ENCODE data around the gene GLT1D1. TPM values are rescaled to one million over a fixed set of nuclear protein-coding genes. Genes with fewer than 3 reads are reported as not detected.

The GLT1D1 gene
- polyA plus RNA-seq, 1 of the 3 experiments (the other 2 are of a cell fraction), result 0.05 TPM

DNA sequence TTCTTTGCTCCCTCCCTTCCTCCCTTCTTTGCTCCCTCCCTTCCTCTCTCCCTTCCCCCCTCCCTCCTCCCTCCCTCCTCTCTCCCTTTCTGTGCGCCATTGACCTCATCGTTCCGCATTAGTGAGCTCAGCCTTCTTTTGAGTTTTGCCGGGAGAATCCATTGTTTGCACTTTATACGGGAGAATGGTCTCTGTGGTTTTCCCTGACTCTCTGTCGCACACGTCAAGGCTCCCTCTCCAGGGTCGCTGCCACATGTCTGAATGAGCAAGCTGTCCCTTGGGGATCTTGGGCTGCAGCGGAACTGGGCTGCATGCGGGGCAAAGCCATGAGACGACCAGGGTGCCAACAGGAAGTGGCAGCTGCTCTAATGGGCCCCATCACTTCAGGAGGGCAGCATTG lies 118.5 kb downstream of the GLT1D1 start:
- Histone ChIP-seq H3K79me2 (ENCODE audit: insufficient read depth) (no peaks in the 10 kb centered on the region), H3K4me2 (no peak overlapping the region), H2AFZ (ENCODE audit: low read depth) (no peak overlapping the region), H3K27me3 (ENCODE audit: insufficient read depth) (no peaks in the 10 kb centered on the region), H3K4me1 (ENCODE audit: control insufficient read depth in 1 of 2, insufficient read depth in 2 of 2, low read depth in 1 of 2, low read length in 1 of 2) (peaks cover 0 to 7% of the 10 kb centered on the region in 2 experiments; a peak in 1 of 4 replicates), H4K20me1 (ENCODE audit: insufficient read depth) (no peaks in the 10 kb centered on the region), H3K4me3 (ENCODE audit: low read depth in 2 of 2, low read length in 1 of 2) (no peak overlapping the region), H3K36me3 (replicated peaks in 1 of 2; ENCODE audit: control insufficient read depth in 1 of 2, insufficient read depth in 2 of 2, low read length in 1 of 2) (no peaks in the 10 kb centered on the region), H3K27ac (ENCODE audit: low read depth in 2 of 2, low read length in 1 of 2) (no peak overlapping the region), H3K9ac (no peak overlapping the region), H3K9me2 (no peaks in the 10 kb centered on the region), H3K9me3 (no peaks in the 10 kb centered on the region), H3F3A (replicated peaks; ENCODE audit: insufficient read depth) (no peaks in the 10 kb centered on the region)
- TF ChIP-seq, protein P1, sequence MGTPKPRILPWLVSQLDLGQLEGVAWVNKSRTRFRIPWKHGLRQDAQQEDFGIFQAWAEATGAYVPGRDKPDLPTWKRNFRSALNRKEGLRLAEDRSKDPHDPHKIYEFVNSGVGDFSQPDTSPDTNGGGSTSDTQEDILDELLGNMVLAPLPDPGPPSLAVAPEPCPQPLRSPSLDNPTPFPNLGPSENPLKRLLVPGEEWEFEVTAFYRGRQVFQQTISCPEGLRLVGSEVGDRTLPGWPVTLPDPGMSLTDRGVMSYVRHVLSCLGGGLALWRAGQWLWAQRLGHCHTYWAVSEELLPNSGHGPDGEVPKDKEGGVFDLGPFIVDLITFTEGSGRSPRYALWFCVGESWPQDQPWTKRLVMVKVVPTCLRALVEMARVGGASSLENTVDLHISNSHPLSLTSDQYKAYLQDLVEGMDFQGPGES (IDR thresholded peaks at IDR 0.05; ENCODE audit: low read depth, low read length), result no peak
- TF ChIP-seq, protein P2, sequence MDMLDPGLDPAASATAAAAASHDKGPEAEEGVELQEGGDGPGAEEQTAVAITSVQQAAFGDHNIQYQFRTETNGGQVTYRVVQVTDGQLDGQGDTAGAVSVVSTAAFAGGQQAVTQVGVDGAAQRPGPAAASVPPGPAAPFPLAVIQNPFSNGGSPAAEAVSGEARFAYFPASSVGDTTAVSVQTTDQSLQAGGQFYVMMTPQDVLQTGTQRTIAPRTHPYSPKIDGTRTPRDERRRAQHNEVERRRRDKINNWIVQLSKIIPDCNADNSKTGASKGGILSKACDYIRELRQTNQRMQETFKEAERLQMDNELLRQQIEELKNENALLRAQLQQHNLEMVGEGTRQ (IDR thresholded peaks at IDR 0.05; ENCODE audit: borderline replicate concordance, low read depth, low read length), result no peak
- TF ChIP-seq CHD2 (IDR thresholded peaks at IDR 0.05; ENCODE audit: low read length, partially characterized antibody), result no peak
- TF ChIP-seq TEAD4 (IDR thresholded peaks at IDR 0.05; ENCODE audit: borderline replicate concordance, insufficient read depth), result no peak
- no peak for DNase-seq
- ChIA-PET CTCF (no interaction called here), POLR2A (no interaction called here)
- WGBS (ENCODE audit: low lambda C conversion rate), result 65% methylated on average over 11 of the region's 11 CpGs

DNA sequence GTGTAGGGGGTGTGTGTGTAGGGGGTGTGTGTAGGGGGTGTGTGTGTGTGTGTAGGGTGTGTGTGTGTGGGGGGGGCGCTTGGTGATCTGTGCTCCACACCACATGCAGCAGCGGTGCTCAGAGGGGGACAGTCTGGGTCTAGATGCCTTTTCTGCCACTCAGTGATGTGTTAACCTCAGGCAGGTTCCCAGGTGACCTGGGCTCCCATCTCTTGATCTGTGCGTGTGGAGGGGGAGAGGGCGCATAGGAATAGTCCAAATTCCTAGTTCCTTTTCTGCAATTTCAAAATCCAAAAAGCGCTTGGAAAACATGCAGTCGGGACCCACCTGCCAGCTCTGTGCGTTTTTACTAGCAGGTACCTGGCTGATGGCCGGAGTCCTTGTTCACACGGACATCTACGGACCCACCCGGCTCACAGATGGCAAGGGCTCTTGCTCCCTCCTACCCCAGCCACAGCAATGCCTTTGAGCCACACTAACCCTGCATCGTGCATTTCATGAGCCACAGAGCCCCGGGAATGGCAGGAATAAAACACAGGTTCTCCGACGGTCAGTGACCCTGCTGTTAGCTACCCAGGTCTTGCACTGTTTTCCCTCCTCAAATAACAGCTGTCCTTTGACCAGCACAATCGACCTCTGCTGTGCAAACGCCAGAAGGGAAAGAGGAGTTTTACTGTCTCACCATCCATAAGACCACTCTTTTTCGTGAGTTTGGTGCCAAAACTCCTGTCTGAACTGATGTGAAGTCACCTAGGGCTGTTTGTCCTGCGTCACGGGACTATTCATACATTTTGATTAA lies 120.8 kb downstream of the GLT1D1 start:
- no peaks in the 10 kb centered on the region for H3F3A ChIP-seq (replicated peaks; ENCODE audit: insufficient read depth)
- no peaks in the 10 kb centered on the region for H3K9me2 ChIP-seq
- WGBS (ENCODE audit: low lambda C conversion rate), result 39% methylated on average over 20 of the region's 20 CpGs
- TF ChIP-seq RXRA (IDR thresholded peaks at IDR 0.05; ENCODE audit: borderline replicate concordance, low read depth), result no peak
- TF ChIP-seq, protein P3, sequence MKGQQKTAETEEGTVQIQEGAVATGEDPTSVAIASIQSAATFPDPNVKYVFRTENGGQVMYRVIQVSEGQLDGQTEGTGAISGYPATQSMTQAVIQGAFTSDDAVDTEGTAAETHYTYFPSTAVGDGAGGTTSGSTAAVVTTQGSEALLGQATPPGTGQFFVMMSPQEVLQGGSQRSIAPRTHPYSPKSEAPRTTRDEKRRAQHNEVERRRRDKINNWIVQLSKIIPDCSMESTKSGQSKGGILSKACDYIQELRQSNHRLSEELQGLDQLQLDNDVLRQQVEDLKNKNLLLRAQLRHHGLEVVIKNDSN (IDR thresholded peaks at IDR 0.05; ENCODE audit: borderline replicate concordance, low read depth), result no peak
- TF ChIP-seq MXI1 (IDR thresholded peaks at IDR 0.05; ENCODE audit: low read depth, low read length), result no peak
- TF ChIP-seq GATA2 (CRISPR knock-in tag; IDR thresholded peaks at IDR 0.05), result no peak
- TF ChIP-seq, protein P4, sequence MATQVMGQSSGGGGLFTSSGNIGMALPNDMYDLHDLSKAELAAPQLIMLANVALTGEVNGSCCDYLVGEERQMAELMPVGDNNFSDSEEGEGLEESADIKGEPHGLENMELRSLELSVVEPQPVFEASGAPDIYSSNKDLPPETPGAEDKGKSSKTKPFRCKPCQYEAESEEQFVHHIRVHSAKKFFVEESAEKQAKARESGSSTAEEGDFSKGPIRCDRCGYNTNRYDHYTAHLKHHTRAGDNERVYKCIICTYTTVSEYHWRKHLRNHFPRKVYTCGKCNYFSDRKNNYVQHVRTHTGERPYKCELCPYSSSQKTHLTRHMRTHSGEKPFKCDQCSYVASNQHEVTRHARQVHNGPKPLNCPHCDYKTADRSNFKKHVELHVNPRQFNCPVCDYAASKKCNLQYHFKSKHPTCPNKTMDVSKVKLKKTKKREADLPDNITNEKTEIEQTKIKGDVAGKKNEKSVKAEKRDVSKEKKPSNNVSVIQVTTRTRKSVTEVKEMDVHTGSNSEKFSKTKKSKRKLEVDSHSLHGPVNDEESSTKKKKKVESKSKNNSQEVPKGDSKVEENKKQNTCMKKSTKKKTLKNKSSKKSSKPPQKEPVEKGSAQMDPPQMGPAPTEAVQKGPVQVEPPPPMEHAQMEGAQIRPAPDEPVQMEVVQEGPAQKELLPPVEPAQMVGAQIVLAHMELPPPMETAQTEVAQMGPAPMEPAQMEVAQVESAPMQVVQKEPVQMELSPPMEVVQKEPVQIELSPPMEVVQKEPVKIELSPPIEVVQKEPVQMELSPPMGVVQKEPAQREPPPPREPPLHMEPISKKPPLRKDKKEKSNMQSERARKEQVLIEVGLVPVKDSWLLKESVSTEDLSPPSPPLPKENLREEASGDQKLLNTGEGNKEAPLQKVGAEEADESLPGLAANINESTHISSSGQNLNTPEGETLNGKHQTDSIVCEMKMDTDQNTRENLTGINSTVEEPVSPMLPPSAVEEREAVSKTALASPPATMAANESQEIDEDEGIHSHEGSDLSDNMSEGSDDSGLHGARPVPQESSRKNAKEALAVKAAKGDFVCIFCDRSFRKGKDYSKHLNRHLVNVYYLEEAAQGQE (IDR thresholded peaks at IDR 0.05; ENCODE audit: low read depth, low read length), result no peak
- no peak for TF ChIP-seq TEAD4 (IDR thresholded peaks at IDR 0.05; ENCODE audit: borderline replicate concordance, insufficient read depth)
- TF ChIP-seq SIN3A (IDR thresholded peaks at IDR 0.05; ENCODE audit: borderline replicate concordance, low read depth, low read length), result no peak
- TF ChIP-seq TAF1 (IDR thresholded peaks at IDR 0.05; ENCODE audit: borderline replicate concordance, low read depth, low read length), result no peak
- TF ChIP-seq JUND (IDR thresholded peaks at IDR 0.05), result no peak
- H3K9me3 ChIP-seq, result no peaks in the 10 kb centered on the region
- H3K27ac ChIP-seq (ENCODE audit: low read depth in 2 of 2, low read length in 1 of 2), result no peak overlapping the region
- no peaks in the 10 kb centered on the region for H4K20me1 ChIP-seq (ENCODE audit: insufficient read depth)
- no peak overlapping the region for H2AFZ ChIP-seq (ENCODE audit: low read depth)
- H3K4me2 ChIP-seq, result no peak overlapping the region
- no peak for DNase-seq
- H3K4me1 ChIP-seq (ENCODE audit: control insufficient read depth in 1 of 2, insufficient read depth in 2 of 2, low read depth in 1 of 2, low read length in 1 of 2), result peaks cover 0 to 7% of the 10 kb centered on the region in 2 experiments; a peak in 1 of 4 replicates
- no peak overlapping the region for H3K4me3 ChIP-seq (ENCODE audit: low read depth in 2 of 2, low read length in 1 of 2)
- CTCF ChIA-PET, result interaction anchor here (1.5 kb wide), 1 partner anchor 937 kb away, joined by 3 read pairs; no protein-coding TSS in a partner anchor
- H3K27me3 ChIP-seq (ENCODE audit: insufficient read depth), result no peaks in the 10 kb centered on the region
- POLR2A ChIA-PET, result no interaction called here
- H3K9ac ChIP-seq, result no peak overlapping the region
- H3K79me2 ChIP-seq (ENCODE audit: insufficient read depth), result no peaks in the 10 kb centered on the region
- no peaks in the 10 kb centered on the region for H3K36me3 ChIP-seq (replicated peaks in 1 of 2; ENCODE audit: control insufficient read depth in 1 of 2, insufficient read depth in 2 of 2, low read length in 1 of 2)
